Heart left ventricle (tissue), 16 donors: ENCODE results near the gene ZNF70. TPM values are rescaled to one million over a fixed set of nuclear protein-coding genes. Genes with fewer than 3 reads are reported as not detected.

Experiments used
- ATAC-seq, 4 donors: fragments of 200-7000 bp; cut with Tn5 transposase; one replicate each; pipeline ENCODE4 v1.9.1; 2020 to 2022; ENCODE audit warnings: moderate library complexity in 4 of 4, mild to moderate bottlenecking in 3 of 4, moderate number of reproducible peaks in 1 of 4
- DNase-seq, 5 donors: peaks; one replicate each; pipeline ENCODE4 v3.0.0-alpha.2; 2020
- H3K27ac ChIP-seq, 12 donors: fragments of 200-600 bp; sonication (generic) in 4 of 12; one replicate each; pipeline versions ENCODE4 v1.5.0 to v1.8.0; 2016 to 2022; ENCODE audit warnings: mild to moderate bottlenecking in 2 of 12
- H3K27me3 ChIP-seq, 9 donors: fragments of 200-600 bp; sonication (generic) in 2 of 9; one replicate each; pipeline versions ENCODE4 v1.5.1 to v1.8.0; 2016 to 2022; ENCODE audit warnings: mild to moderate bottlenecking in 3 of 9
- H3K36me3 ChIP-seq, 9 donors: fragments of 200-600 bp; sonication (generic) in 2 of 9; one replicate each; pipeline versions ENCODE4 v1.5.0 to v1.8.0; 2018 to 2022; ENCODE audit warnings: mild to moderate bottlenecking in 2 of 9
- H3K4me1 ChIP-seq, 12 donors: fragments of 200-600 bp; sonication (generic) in 4 of 12; one replicate each; pipeline versions ENCODE4 v1.5.0 to v1.8.0; 2016 to 2022; ENCODE audit warnings: mild to moderate bottlenecking in 3 of 12
- H3K4me3 ChIP-seq, 12 donors: fragments of 200-600 bp; sonication (generic) in 4 of 12; one replicate each; pipeline versions ENCODE4 v1.5.0 to v1.8.0; 2017 to 2022; ENCODE audit warnings: mild to moderate bottlenecking in 9 of 12, moderate library complexity in 4 of 12
- H3K9me3 ChIP-seq, 12 donors: fragments of 200-600 bp; sonication (generic) in 4 of 12; one replicate each; pipeline versions ENCODE4 v1.5.0 to v1.8.0; 2016 to 2022; ENCODE audit warnings: mild to moderate bottlenecking in 1 of 12
- POLR2A ChIP-seq, 2 donors: fragments of 450-650 bp; IDR thresholded peaks; one replicate each; pipeline ENCODE4 v1.6.1; 2017; ENCODE audit warnings: antibody characterized with exemption in 2 of 2, mild to moderate bottlenecking in 2 of 2, moderate library complexity in 2 of 2
- WGBS, 4 donors: extraction: QIAGEN DNeasy Blood & Tissue Kit in 2 of 4; methylation state at CpG; one replicate each; pipeline versions ENCODE4 v1.1.5 to v1.1.7; 2013 to 2018; 5-methylcytosine and 5-hydroxymethylcytosine counted together
- intact Hi-C, 10 donors: fragments of 100-400 bp; cut with DNase I; formaldehyde crosslinking; loops; one replicate each; pipeline versions ENCODE4 v1.11.1 to v1.14.2; 2022
- polyA plus RNA-seq, 2 donors: library from polyadenylated mRNA; stranded (reverse); fragments of 200-250 nt; gene quantifications; one replicate each; pipeline ENCODE4 v1.2.3, GENCODE V29; 2013
- total RNA-seq, 9 donors: library from RNA; depleted of rRNA in 2 of 9; stranded (reverse); fragments of >200 nt in 2 of 9; fragmentation: NEBNext Ultra II Directional in 3 of 9; extraction: Animal tissue kit (Norgen Biotek cat#: 25700) in 3 of 9; gene quantifications; one replicate each; pipeline versions ENCODE4 v1.1.0 to v1.2.4, GENCODE V29; 2016 to 2023
- TF ChIP-seq, protein P1 (sequence below), 12 donors: fragments of 200-600 bp; sonication (generic) in 4 of 12; IDR thresholded peaks; one replicate each; pipeline versions ENCODE4 v1.5.0 to v1.8.0; 2018 to 2022; ENCODE audit warnings: antibody characterized with exemption in 12 of 12, mild to moderate bottlenecking in 5 of 12
- donor health status: ischemic (EF 13 %, LVEDD 7.1; RV severe dilation, severe dysfunction).
- donor health status: healthy with polysubstance abuse.
- donor health status: DM: no; HTN: yes; CAD: no.
- donor health status: DM: no; HTN: no; CAD: no.
- donor health status: ischemic (EF 25% LVEDD 6.9; RV normal size, moderate dysfunction).
- donor health status: ischemic (EF 25% LVEDD 5.7; RV mildly dilated, moderate dysfunction).
- donor health status: healthy.
- donor health status: DM: yes; HTN: yes; CAD: no.
- donor health status: ischemic (EF 35%, LVEDD 5.7; RV mildly dilated, moderate dysfunction).
- donor health status: nonischemic (EF 11% LVEDD 7.7; RV severe dilation, severe dysfunction).
- donor health status: DM: yes; HTN: yes; CAD: no.
- donor health status: PGD.
- donor health status: ischemic (EF 29% LVEDD 5.4; RV normal size, mild dysfunction).
- donor health status: nonischemic (EF 23%, LVEDD 6.1; RV moderate dilation, normal function).

The ZNF70 gene
- total and polyA plus RNA-seq, 11 donors: 1.6 to 4.6 (median 3.0) TPM

- TF ChIP-seq POLR2A (IDR thresholded peaks at IDR 0.05): no peak
- TF ChIP-seq, protein P1, sequence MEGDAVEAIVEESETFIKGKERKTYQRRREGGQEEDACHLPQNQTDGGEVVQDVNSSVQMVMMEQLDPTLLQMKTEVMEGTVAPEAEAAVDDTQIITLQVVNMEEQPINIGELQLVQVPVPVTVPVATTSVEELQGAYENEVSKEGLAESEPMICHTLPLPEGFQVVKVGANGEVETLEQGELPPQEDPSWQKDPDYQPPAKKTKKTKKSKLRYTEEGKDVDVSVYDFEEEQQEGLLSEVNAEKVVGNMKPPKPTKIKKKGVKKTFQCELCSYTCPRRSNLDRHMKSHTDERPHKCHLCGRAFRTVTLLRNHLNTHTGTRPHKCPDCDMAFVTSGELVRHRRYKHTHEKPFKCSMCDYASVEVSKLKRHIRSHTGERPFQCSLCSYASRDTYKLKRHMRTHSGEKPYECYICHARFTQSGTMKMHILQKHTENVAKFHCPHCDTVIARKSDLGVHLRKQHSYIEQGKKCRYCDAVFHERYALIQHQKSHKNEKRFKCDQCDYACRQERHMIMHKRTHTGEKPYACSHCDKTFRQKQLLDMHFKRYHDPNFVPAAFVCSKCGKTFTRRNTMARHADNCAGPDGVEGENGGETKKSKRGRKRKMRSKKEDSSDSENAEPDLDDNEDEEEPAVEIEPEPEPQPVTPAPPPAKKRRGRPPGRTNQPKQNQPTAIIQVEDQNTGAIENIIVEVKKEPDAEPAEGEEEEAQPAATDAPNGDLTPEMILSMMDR (IDR thresholded peaks at IDR 0.05): no peak
- WGBS, 4 donors: 71 to 77% (median 74%) methylated on average over 12 of the region's 12 CpGs
- intact Hi-C loops: loop anchor here in 2 of 10 donors (5.0 to 10.0 kb wide), 2 partner anchors 73 to 480 kb away; no protein-coding TSS in a partner anchor
These were observed 23.4 kb upstream of the ZNF70 start for GRCh38 chr22:23774114-23774921.

GRCh38 chr22:23773483-23774113 lies 22.7 kb upstream of the ZNF70 start:
- H3K27me3 ChIP-seq: peaks cover 0 to 3% (median 0%) of the 10 kb centered on the region in 9 donors
- peaks cover 0 to 62% (median 35%) of the 10 kb centered on the region in 12 donors for H3K4me1 ChIP-seq
- intact Hi-C loops: loop anchor here in 3 of 10 donors (2.0 to 10.0 kb wide), 3 partner anchors 13 to 481 kb away; partner anchors contain the start of gene SMARCB1 (in 1 of the 3)
- WGBS, 4 donors: 41 to 63% (median 51%) methylated on average over 7 of the region's 7 CpGs
- H3K36me3 ChIP-seq: no peaks in the 10 kb centered on the region
- no peak for TF ChIP-seq POLR2A (IDR thresholded peaks at IDR 0.05)
- TF ChIP-seq, protein P1 (IDR thresholded peaks at IDR 0.05): no peak
- DNase-seq (peak in 3 of 5 donors; percentile 37 to 75 (median 39)), ATAC-seq (peak; percentile 36 to 71 (median 53))
- no peaks in the 10 kb centered on the region for H3K9me3 ChIP-seq
- H3K4me3 ChIP-seq: peak overlapping the region in 10 of 12 donors; percentile 41 to 71 (median 58)
- H3K27ac ChIP-seq: peak overlapping the region in 10 of 12 donors; percentile 58 to 78 (median 70)

More at GRCh38 chr22:23774114-23774921, 23.4 kb upstream of the ZNF70 start:
- Histone ChIP-seq H3K4me3 (no peak overlapping the region), H3K36me3 (no peaks in the 10 kb centered on the region), H3K27ac (peak overlapping the region in 5 of 12 donors; percentile 58 to 78 (median 77)), H3K9me3 (no peaks in the 10 kb centered on the region), H3K27me3 (peaks cover 0 to 3% (median 0%) of the 10 kb centered on the region in 9 donors), H3K4me1 (peaks cover 0 to 57% (median 32%) of the 10 kb centered on the region in 12 donors)
- no peak for DNase-seq
- no peak for ATAC-seq

- Histone ChIP-seq H3K36me3 (no peaks in the 10 kb centered on the region), H3K9me3 (no peaks in the 10 kb centered on the region), H3K27ac (peak within 1 kb of the TSS; percentile 16 to 78 (median 67)), H3K4me1 (peaks cover 0 to 64% (median 41%) of the 10 kb centered on the region in 12 donors), H3K4me3 (peak within 1 kb of the TSS; percentile 34 to 71 (median 58)), H3K27me3 (peaks cover 0 to 3% (median 0%) of the 10 kb centered on the region in 9 donors)
- ATAC-seq (peak in 3 of 4 donors; percentile 23 to 45 (median 40)), DNase-seq (peak; percentile 65 to 84 (median 74))
- 4 to 40% (median 6%) methylated on average over 6 to 79 of the region's 79 CpGs for WGBS, 4 donors
- TF ChIP-seq, protein P1 (IDR thresholded peaks at IDR 0.05): peak in 6 of 12 donors; percentile 8 to 30 (median 14)
- no peak for TF ChIP-seq POLR2A (IDR thresholded peaks at IDR 0.05)
- intact Hi-C loops: loop anchor here in 3 of 10 donors (2.0 to 10.0 kb wide), 3 partner anchors 14 to 482 kb away; partner anchors contain the start of gene SMARCB1 (in 1 of the 3)
These were observed 21.9 kb upstream of the ZNF70 start, which contains the start of gene MMP11 for GRCh38 chr22:23772649-23773473. MMP11 (plus strand) TSS chr22:23772849; CDS start chr22:23772871, 22 bp downstream.
